SK-N-MC (cell line): Measurements from ENCODE around the gene NDRG2.

ENCODE experiments used
- EZH2 ChIP-seq: fragments of 200-600 bp; sonication (generic); IDR thresholded peaks from one replicate; pipeline ENCODE4 v1.6.1; 2017; ENCODE audit warnings: antibody characterized with exemption
- POLR2AphosphoS5 ChIP-seq: IDR thresholded peaks from 2 replicates; pipeline ENCODE4 v1.6.1; 2012; ENCODE audit warnings: mild to moderate bottlenecking, low read depth, low read length, borderline replicate concordance

GRCh38 chr14:21040370-21040925 lies 15.6 kb upstream of the NDRG2 start:
- TF ChIP-seq EZH2: no peak
- TF ChIP-seq POLR2AphosphoS5: no peak
